GM19328 (cell line): ENCODE results near the gene GLP1R.

Experiments used
- ATAC-seq: cut with Tn5 transposase; IDR thresholded peaks from one replicate; pipeline ENCODE4 v1.9.1; 2021; ENCODE audit warnings: mild to moderate bottlenecking, moderate library complexity; ENCODE audit not compliant: unreplicated experiment

GLP1R gene

GRCh38 chr6:39043776-39044175, 4.8 kb upstream of the GLP1R start:
- ATAC-seq = no peak

- ATAC-seq = no peak
These were observed 4.4 kb upstream of the GLP1R start for GRCh38 chr6:39044181-39044580.

- ATAC-seq = no peak
These were observed 900 bp upstream of the GLP1R start for GRCh38 chr6:39047434-39048327.

- ATAC-seq = no peak
These were observed 1.1 kb downstream of the GLP1R start for GRCh38 chr6:39049575-39050283.

GRCh38 chr6:39050453-39051112, 2.0 kb downstream of the GLP1R start:
- no peak for ATAC-seq

- no peak for ATAC-seq
These were observed 3.0 kb downstream of the GLP1R start for GRCh38 chr6:39051399-39052122.

GRCh38 chr6:39053016-39053624, 4.5 kb downstream of the GLP1R start:
- no peak for ATAC-seq

- ATAC-seq = no peak
These were observed 5.4 kb downstream of the GLP1R start for GRCh38 chr6:39053854-39054576.

- no peak for ATAC-seq
These were observed 6.1 kb downstream of the GLP1R start for GRCh38 chr6:39054577-39055142.

- ATAC-seq = no peak
These were observed 7.1 kb downstream of the GLP1R start for GRCh38 chr6:39055661-39056060.

- no peak for ATAC-seq
These were observed 7.6 kb downstream of the GLP1R start for GRCh38 chr6:39056191-39056590.

- ATAC-seq = no peak
These were observed 8.1 kb downstream of the GLP1R start for GRCh38 chr6:39056681-39057080.

GRCh38 chr6:39057251-39058155, 8.9 kb downstream of the GLP1R start:
- ATAC-seq = no peak

GRCh38 chr6:39058471-39059147, 10.0 kb downstream of the GLP1R start:
- ATAC-seq = no peak

GRCh38 chr6:39059496-39060310, 11.1 kb downstream of the GLP1R start:
- ATAC-seq = no peak

- no peak for ATAC-seq
These were observed 12.0 kb downstream of the GLP1R start for GRCh38 chr6:39060467-39061160.

- ATAC-seq = no peak
These were observed 12.6 kb downstream of the GLP1R start for GRCh38 chr6:39061182-39061581.
